ENCODE results near the gene RBM17. TPM values are rescaled to one million over a fixed set of nuclear protein-coding genes. Genes with fewer than 3 reads are reported as not detected.

Gene RBM17
- total RNA-seq, 1 experiment from 2014 or later, result 133 TPM

DNA sequence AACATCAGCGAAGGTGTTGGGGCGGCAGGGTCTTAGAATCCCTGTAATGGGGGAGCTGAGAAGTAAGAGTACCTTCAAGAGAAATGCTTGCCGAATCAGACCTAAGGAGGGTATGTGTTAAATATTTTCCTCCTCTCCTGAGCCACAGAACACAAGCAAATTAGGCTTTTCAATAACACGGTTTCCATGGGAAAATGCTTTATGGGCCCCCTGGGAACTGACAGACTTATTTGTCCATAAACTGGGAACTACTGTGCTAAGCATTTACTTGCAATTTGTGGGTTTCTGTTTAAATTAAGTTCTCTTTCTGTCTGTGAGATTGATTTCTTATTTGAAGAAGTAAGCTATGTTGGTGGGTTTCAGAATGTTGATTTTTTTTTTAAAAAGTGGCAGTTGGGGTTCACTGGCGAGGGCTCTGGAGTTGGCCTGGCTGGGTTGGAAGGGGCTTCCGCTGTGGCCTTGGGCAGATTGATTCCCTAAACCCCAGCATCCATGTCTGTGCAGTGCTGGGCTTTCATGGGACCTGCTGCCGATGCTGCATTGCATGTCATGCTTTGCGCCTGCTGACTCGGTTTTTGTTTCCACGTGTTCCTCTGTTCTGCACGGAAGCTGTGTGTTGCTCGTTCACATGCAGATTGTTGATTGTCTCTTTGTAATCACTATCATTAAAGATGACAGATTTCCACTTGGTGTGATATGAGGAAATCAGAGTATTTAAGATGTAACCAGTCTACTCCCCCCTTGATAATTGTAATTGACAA is 7.2 kb downstream of the RBM17 start:
- Mint-ChIP-seq H3K27me3 (ENCODE audit: unreplicated experiment) (no peaks in the 10 kb centered on the region), H3K36me3 (ENCODE audit: insufficient read depth, unreplicated experiment) (peaks cover 32% of the 10 kb centered on the region), H3K9me3 (ENCODE audit: low read depth, unreplicated experiment) (no peaks in the 10 kb centered on the region), H3K4me3 (ENCODE audit: low read depth, unreplicated experiment) (no peak overlapping the region), H3K27ac (ENCODE audit: unreplicated experiment) (no peak overlapping the region), H3K4me1 (ENCODE audit: low read depth, unreplicated experiment) (peaks cover 16% of the 10 kb centered on the region)
- TF ChIP-seq, protein P1, sequence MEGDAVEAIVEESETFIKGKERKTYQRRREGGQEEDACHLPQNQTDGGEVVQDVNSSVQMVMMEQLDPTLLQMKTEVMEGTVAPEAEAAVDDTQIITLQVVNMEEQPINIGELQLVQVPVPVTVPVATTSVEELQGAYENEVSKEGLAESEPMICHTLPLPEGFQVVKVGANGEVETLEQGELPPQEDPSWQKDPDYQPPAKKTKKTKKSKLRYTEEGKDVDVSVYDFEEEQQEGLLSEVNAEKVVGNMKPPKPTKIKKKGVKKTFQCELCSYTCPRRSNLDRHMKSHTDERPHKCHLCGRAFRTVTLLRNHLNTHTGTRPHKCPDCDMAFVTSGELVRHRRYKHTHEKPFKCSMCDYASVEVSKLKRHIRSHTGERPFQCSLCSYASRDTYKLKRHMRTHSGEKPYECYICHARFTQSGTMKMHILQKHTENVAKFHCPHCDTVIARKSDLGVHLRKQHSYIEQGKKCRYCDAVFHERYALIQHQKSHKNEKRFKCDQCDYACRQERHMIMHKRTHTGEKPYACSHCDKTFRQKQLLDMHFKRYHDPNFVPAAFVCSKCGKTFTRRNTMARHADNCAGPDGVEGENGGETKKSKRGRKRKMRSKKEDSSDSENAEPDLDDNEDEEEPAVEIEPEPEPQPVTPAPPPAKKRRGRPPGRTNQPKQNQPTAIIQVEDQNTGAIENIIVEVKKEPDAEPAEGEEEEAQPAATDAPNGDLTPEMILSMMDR (IDR thresholded peaks at IDR 0.05; ENCODE audit: unreplicated experiment), result no peak
- CTCF ChIA-PET, result no interaction called here
- no TSS peak for BruUV-seq (replicated peaks)
- intact Hi-C loops (cut with micrococcal nuclease; ENCODE audit: unreplicated experiment), result no loop called here
- no peak for DNase-seq

DNA sequence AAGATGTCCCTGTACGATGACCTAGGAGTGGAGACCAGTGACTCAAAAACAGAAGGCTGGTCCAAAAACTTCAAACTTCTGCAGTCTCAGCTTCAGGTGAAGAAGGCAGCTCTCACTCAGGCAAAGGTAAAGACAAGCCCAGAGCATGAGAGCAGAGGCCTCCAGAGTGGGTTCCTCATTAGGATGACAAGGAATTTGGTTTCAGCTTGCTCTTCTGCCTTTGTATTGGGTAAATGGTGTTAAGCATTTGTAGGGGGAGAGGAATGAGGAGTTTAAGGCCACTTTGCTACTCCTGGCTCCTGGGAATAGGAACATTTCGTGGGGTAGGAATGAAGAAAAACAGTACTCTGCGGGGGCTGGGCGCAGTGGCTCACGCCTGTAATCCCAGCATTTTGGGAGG is 8.2 kb downstream of the RBM17 start:
- H3K27ac Mint-ChIP-seq (ENCODE audit: unreplicated experiment), result no peak overlapping the region
- DNase-seq, result no peak
- H3K4me3 Mint-ChIP-seq (ENCODE audit: low read depth, unreplicated experiment), result no peak overlapping the region
- intact Hi-C loops (cut with micrococcal nuclease; ENCODE audit: unreplicated experiment), result no loop called here
- H3K4me1 Mint-ChIP-seq (ENCODE audit: low read depth, unreplicated experiment), result peaks cover 7% of the 10 kb centered on the region
- CTCF ChIA-PET, result no interaction called here
- TF ChIP-seq, protein P1 (IDR thresholded peaks at IDR 0.05; ENCODE audit: unreplicated experiment), result no peak
- H3K36me3 Mint-ChIP-seq (ENCODE audit: insufficient read depth, unreplicated experiment), result peaks cover 32% of the 10 kb centered on the region
- H3K27me3 Mint-ChIP-seq (ENCODE audit: unreplicated experiment), result no peaks in the 10 kb centered on the region
- no TSS peak for BruUV-seq (replicated peaks)
- no peaks in the 10 kb centered on the region for H3K9me3 Mint-ChIP-seq (ENCODE audit: low read depth, unreplicated experiment)

DNA sequence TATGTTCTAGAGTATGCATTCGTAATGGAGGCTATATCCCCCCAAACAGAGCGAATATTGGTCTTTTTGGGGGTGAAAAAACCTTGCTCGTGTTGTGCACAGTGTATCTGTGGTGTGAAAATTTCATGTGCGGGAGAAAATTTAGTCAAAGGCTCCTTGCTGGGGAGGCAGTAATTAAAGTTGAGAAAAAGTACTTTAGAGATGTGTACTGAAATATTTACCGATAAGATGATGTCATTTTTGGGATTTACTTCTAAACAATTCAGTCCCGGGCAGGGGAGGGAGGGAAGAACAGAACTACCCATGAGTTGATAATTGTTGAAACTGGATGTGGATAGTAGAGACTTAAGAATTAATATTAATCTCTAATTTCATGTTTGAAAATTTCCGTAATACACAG is 9.3 kb downstream of the RBM17 start:
- TF ChIP-seq, protein P1 (IDR thresholded peaks at IDR 0.05; ENCODE audit: unreplicated experiment), result no peak
- intact Hi-C loops (cut with micrococcal nuclease; ENCODE audit: unreplicated experiment), result no loop called here
- no peaks in the 10 kb centered on the region for H3K27me3 Mint-ChIP-seq (ENCODE audit: unreplicated experiment)
- BruUV-seq (replicated peaks), result no TSS peak
- DNase-seq, result no peak
- H3K36me3 Mint-ChIP-seq (ENCODE audit: insufficient read depth, unreplicated experiment), result peaks cover 36% of the 10 kb centered on the region
- no peak overlapping the region for H3K4me3 Mint-ChIP-seq (ENCODE audit: low read depth, unreplicated experiment)
- no peaks in the 10 kb centered on the region for H3K4me1 Mint-ChIP-seq (ENCODE audit: low read depth, unreplicated experiment)
- no peak overlapping the region for H3K27ac Mint-ChIP-seq (ENCODE audit: unreplicated experiment)
- CTCF ChIA-PET, result no interaction called here
- H3K9me3 Mint-ChIP-seq (ENCODE audit: low read depth, unreplicated experiment), result no peaks in the 10 kb centered on the region

GRCh38 chr10:6100370-6100769 is 11.5 kb downstream of the RBM17 start:
- Mint-ChIP-seq H3K36me3 (ENCODE audit: insufficient read depth, unreplicated experiment) (peaks cover 47% of the 10 kb centered on the region), H3K4me3 (ENCODE audit: low read depth, unreplicated experiment) (no peak overlapping the region), H3K4me1 (ENCODE audit: low read depth, unreplicated experiment) (no peaks in the 10 kb centered on the region), H3K27ac (ENCODE audit: unreplicated experiment) (no peak overlapping the region), H3K9me3 (ENCODE audit: low read depth, unreplicated experiment) (no peaks in the 10 kb centered on the region), H3K27me3 (ENCODE audit: unreplicated experiment) (no peaks in the 10 kb centered on the region)
- intact Hi-C loops (cut with micrococcal nuclease; ENCODE audit: unreplicated experiment), result no loop called here
- no TSS peak for BruUV-seq (replicated peaks)
- CTCF ChIA-PET, result no interaction called here
- TF ChIP-seq, protein P1 (IDR thresholded peaks at IDR 0.05; ENCODE audit: unreplicated experiment), result no peak
- DNase-seq, result no peak
